ENCODE results near the gene KRTAP10-4. TPM values are rescaled to one million over a fixed set of nuclear protein-coding genes. Genes with fewer than 3 reads are reported as not detected.

KRTAP10-4 gene
- total RNA-seq, 4 donors from 2014 or later, result not detected

DNA sequence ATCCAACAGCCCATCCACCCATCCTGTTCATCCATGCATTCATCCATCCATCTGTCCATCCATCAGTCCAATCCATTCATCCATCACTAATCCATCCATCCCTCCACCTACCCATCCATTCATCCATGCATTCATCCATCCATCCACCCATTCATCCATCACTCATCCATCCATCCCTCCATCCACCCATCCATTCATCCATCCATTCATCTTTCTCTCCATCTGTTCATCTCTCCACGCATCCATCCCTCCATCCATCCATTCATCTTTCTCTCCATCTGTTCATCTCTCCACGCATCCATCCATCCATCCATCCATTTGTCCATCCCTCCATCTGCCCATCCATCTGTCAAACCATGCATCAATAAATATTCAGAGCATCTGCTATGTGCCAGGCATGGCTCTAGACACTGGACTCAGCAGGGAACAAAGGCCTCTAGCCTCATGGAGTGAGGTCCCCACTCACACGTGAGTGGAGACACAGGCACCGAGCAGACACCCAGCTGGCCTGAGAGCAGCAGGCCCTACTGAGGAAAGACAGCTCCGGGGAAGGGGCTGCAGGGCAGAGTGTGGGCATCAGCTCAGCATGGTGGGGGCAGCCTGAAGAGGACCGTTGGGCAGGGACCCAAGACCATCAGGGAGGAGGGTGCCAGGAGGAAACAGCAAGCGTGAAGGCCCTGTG is 43.2 kb upstream of the KRTAP10-4 start:
- no peak for TF ChIP-seq POLR2A (IDR thresholded peaks at IDR 0.05)
- TF ChIP-seq, protein P1, sequence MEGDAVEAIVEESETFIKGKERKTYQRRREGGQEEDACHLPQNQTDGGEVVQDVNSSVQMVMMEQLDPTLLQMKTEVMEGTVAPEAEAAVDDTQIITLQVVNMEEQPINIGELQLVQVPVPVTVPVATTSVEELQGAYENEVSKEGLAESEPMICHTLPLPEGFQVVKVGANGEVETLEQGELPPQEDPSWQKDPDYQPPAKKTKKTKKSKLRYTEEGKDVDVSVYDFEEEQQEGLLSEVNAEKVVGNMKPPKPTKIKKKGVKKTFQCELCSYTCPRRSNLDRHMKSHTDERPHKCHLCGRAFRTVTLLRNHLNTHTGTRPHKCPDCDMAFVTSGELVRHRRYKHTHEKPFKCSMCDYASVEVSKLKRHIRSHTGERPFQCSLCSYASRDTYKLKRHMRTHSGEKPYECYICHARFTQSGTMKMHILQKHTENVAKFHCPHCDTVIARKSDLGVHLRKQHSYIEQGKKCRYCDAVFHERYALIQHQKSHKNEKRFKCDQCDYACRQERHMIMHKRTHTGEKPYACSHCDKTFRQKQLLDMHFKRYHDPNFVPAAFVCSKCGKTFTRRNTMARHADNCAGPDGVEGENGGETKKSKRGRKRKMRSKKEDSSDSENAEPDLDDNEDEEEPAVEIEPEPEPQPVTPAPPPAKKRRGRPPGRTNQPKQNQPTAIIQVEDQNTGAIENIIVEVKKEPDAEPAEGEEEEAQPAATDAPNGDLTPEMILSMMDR (IDR thresholded peaks at IDR 0.05), result no peak
- Histone ChIP-seq H3K4me3 (no peak overlapping the region), H3K27ac (no peak overlapping the region), H3K36me3 (no peaks in the 10 kb centered on the region), H3K27me3 (no peaks in the 10 kb centered on the region), H3K4me1 (no peaks in the 10 kb centered on the region), H3K9me3 (no peaks in the 10 kb centered on the region)
- DNase-seq, result no peak

DNA sequence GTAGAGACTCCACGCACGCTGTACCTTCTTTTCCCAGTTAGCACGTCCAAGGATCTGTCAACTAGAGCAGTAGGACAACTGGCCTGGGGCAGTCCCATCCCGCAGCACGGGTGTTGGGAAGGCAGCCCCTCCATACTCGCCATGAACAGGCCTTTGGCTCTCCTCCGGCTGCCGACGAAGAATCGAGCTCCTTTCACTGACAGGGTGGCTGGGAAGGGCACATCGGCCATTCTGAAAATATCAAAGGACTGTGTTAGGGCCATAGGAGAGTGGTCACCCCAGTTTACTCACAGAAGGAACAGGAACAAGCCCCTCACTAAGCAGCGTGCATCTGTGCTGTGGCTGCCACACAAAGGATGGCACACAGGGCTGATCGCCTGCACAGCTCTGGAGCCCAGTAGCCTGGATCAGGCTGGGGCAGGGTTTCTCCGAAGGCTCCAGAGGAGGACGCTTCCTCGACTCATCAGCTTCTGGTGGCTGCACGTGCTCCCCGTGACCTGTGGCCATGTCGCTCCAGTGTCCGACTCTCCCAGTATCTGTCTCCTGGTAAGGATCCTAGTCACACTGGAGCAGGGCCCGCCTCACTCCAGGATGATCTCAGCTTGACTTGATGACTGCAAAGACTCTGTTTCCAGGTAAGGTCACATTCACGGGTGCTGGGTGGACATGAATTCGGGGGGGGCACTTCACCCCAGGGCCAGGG is 42.5 kb upstream of the KRTAP10-4 start:
- peak in 1 of 3 donors; percentile 42 for DNase-seq
- H3K36me3 ChIP-seq, result no peaks in the 10 kb centered on the region
- no peak overlapping the region for H3K4me3 ChIP-seq
- no peaks in the 10 kb centered on the region for H3K9me3 ChIP-seq
- no peak for TF ChIP-seq POLR2A (IDR thresholded peaks at IDR 0.05)
- TF ChIP-seq, protein P1 (IDR thresholded peaks at IDR 0.05), result no peak
- no peak overlapping the region for H3K27ac ChIP-seq
- no peaks in the 10 kb centered on the region for H3K4me1 ChIP-seq
- H3K27me3 ChIP-seq, result no peaks in the 10 kb centered on the region

DNA sequence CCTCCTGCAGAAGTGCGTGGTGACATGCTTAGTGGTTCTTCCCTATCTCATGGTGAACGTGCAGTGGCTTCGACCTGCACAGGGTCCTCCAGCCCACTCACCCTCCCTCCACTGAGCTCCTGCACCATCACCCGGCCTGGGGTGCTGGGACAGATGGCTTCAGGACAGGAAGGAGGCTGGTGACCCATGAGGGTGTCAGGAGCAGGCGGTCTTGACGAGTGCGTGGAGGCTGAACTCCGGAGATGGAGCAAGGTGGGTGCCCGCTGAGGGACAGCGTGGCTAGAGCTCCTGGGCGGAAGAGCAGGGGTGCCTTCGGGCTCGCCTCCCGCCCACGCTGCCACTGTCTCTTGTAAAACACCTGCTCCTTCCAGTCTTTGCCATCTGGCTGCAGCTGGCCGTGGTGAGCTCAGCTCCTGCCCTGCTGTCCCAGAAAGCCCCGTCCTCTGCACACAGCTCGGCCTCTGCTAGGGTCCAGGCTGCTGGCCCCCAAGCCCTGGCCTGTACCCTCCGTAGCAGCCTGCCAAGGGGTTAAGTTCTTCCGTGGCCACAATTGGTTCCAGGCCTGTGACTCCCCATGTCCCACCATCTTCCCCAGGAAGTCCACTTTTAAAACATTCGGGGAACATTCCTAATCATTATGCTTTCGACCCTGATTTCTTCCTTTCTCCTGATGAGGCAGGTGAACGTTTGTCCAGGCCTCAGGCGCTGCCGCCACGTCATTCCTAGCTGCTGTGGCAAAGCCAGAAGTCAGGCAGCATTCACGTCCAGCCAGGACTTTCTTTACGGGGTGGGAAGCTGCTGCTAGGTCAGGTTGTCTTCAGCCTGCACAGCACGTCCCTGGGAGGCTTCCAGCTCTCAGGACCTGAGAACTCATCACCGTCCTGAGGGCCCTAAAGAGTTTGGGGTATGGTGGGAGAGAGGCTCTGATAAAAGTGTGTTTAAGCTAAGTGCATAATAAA is 41.6 kb upstream of the KRTAP10-4 start:
- H3K36me3 ChIP-seq, result no peaks in the 10 kb centered on the region
- DNase-seq, result peak in 1 of 3 donors; percentile 25
- TF ChIP-seq POLR2A (IDR thresholded peaks at IDR 0.05), result no peak
- TF ChIP-seq, protein P1 (IDR thresholded peaks at IDR 0.05), result no peak
- no peaks in the 10 kb centered on the region for H3K9me3 ChIP-seq
- no peaks in the 10 kb centered on the region for H3K27me3 ChIP-seq
- H3K4me1 ChIP-seq, result no peaks in the 10 kb centered on the region
- H3K4me3 ChIP-seq, result no peak overlapping the region
- no peak overlapping the region for H3K27ac ChIP-seq

DNA sequence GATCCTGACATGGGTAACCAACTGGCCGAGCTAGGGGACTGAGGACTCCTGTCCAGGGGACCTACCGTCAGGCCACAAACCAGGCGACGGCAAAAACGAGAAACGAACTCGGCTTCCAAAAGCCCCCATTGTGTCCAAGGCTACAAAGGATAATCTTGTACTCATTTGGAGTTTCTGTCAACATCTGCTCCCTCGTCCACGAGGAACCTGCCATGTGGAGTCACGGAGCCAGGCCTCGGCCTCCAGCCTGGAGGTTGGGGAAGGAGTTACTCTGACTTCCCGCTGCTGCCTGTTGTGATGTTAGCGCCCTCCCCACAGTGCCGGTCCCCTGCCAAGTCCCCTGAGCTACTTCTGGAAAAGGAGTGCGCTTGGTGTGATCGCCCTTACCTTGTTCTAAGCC is 40.8 kb upstream of the KRTAP10-4 start:
- no peak overlapping the region for H3K27ac ChIP-seq
- H3K36me3 ChIP-seq, result no peaks in the 10 kb centered on the region
- no peak for DNase-seq
- H3K4me3 ChIP-seq, result no peak overlapping the region
- no peaks in the 10 kb centered on the region for H3K4me1 ChIP-seq
- TF ChIP-seq, protein P1 (IDR thresholded peaks at IDR 0.05), result no peak
- TF ChIP-seq POLR2A (IDR thresholded peaks at IDR 0.05), result no peak
- no peaks in the 10 kb centered on the region for H3K27me3 ChIP-seq
- H3K9me3 ChIP-seq, result no peaks in the 10 kb centered on the region

DNA sequence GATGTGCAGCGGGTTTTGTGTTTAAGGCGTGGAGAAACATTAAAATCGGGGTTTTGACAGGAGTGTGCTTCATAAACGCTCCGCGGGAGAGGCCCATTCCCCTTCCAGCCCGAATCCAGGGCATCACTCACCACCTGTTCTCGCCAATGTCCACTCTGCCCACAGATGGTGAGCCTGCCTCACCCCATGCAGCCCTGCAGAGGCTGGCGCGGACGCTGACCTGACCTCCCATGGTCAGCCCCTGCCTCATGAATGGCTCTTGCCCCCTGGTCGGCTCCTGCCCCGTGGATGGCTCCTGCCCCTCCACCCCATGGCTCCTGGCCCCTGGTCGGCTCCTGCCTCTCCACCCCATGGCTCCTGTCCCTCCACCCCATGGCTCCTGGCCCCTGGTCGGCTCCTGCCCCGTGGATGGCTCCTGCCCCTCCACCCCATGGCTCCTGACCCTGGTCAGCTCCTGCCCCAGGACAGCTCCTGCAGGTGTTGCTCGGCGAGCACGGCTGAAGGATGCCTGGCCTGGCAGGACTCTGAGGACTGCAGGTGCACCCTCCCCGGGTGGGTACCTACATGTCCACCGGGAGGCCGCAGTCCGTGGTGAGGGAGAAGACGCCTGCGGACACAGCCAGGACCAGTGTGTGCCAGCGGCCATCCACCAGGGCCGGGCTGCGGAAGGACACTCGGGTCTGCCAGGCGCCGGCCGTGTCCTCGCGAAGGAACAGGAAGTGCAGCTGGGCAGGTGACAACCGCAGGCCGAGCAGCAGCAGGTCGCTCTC is 40.2 kb upstream of the KRTAP10-4 start:
- no peak overlapping the region for H3K27ac ChIP-seq
- no peaks in the 10 kb centered on the region for H3K27me3 ChIP-seq
- H3K4me1 ChIP-seq, result no peaks in the 10 kb centered on the region
- no peak for DNase-seq
- TF ChIP-seq POLR2A (IDR thresholded peaks at IDR 0.05), result no peak
- TF ChIP-seq, protein P1 (IDR thresholded peaks at IDR 0.05), result no peak
- no peak overlapping the region for H3K4me3 ChIP-seq
- H3K36me3 ChIP-seq, result no peaks in the 10 kb centered on the region
- H3K9me3 ChIP-seq, result no peaks in the 10 kb centered on the region
